Activated CD8-positive, alpha-beta memory T cell treated with anti-CD3 and anti-CD28 coated beads, Interleukin-2, amount 10 ng/mL, durations not matched to agents 7 days and 5 days (primary cell): ENCODE measurements around the gene TM6SF1. TPM values are rescaled to one million over a fixed set of nuclear protein-coding genes. Genes with fewer than 3 reads are reported as not detected.
A peak's percentile ranks its signal among the peaks of the same experiment; 100 is the strongest.
"Not testable (repeated sequence)": the region's sequence is repeated elsewhere in the genome, so short reads cannot be mapped to it uniquely, and the experiment has no call there.

Source experiments
- ATAC-seq: fragments of 150-1000 bp; cut with Tn5 transposase; one replicate; pipeline ENCODE4 v1.10.0; 2021; ENCODE audit warnings: moderate library complexity
- CTCF ChIA-PET: fragments of 350-600 bp; sonication (Branson Sonifier 250); formaldehyde crosslinking; loops from one replicate; lab custom pipeline; 2021; ENCODE audit warnings: antibody characterized with exemption; lab: Charles Lee
- DNase-seq: peaks from one replicate; pipeline ENCODE4 v3.0.0-alpha.2; 2020
- H3K27ac Mint-ChIP-seq: one replicate; pipeline ENCODE4 v1.8.0; 2021; ENCODE audit warnings: mild to moderate bottlenecking, mixed read lengths
- H3K27me3 Mint-ChIP-seq: one replicate; pipeline ENCODE4 v1.8.0; 2021; ENCODE audit warnings: mixed read lengths
- H3K36me3 Mint-ChIP-seq: one replicate; pipeline ENCODE4 v1.8.0; 2021; ENCODE audit warnings: mild to moderate bottlenecking, mixed read lengths
- H3K4me1 Mint-ChIP-seq: one replicate; pipeline ENCODE4 v1.8.0; 2021; ENCODE audit warnings: mixed read lengths
- H3K4me3 Mint-ChIP-seq: one replicate; pipeline ENCODE4 v1.8.0; 2021; ENCODE audit warnings: mild to moderate bottlenecking, moderate library complexity, mixed read lengths
- H3K9me3 Mint-ChIP-seq: one replicate; pipeline ENCODE4 v1.8.0; 2022; ENCODE audit warnings: low read depth, mixed read lengths
- total RNA-seq, 2 experiments: library from RNA; stranded (reverse); gene quantifications; one replicate each; pipeline ENCODE4 v1.2.3, GENCODE V29; 2021

The TM6SF1 gene
- total RNA-seq, 2 experiments from 2014 or later, result 13.3 to 22.4 TPM

GRCh38 chr15:83113881-83114674 lies 6.6 kb downstream of the TM6SF1 start:
- ATAC-seq, result no peak
- DNase-seq, result no peak
- CTCF ChIA-PET, result no interaction called here
- peaks cover 3% of the 10 kb centered on the region for H3K9me3 Mint-ChIP-seq
- H3K4me3 Mint-ChIP-seq, result no peak overlapping the region
- peaks cover 28% of the 10 kb centered on the region for H3K36me3 Mint-ChIP-seq
- H3K4me1 Mint-ChIP-seq, result peaks cover 30% of the 10 kb centered on the region
- H3K27ac Mint-ChIP-seq, result no peak overlapping the region
- H3K27me3 Mint-ChIP-seq, result peaks cover 3% of the 10 kb centered on the region

- CTCF ChIA-PET, result no interaction called here
- no peaks in the 10 kb centered on the region for H3K27me3 Mint-ChIP-seq
- no peak overlapping the region for H3K4me3 Mint-ChIP-seq
- H3K4me1 Mint-ChIP-seq, result peaks cover 23% of the 10 kb centered on the region
- ATAC-seq, result no peak
- peaks cover 26% of the 10 kb centered on the region for H3K36me3 Mint-ChIP-seq
- no peak for DNase-seq
- peaks cover 3% of the 10 kb centered on the region for H3K9me3 Mint-ChIP-seq
- H3K27ac Mint-ChIP-seq, result no peak overlapping the region
Measured at GRCh38 chr15:83114856-83115255, 7.4 kb downstream of the TM6SF1 start.

DNA sequence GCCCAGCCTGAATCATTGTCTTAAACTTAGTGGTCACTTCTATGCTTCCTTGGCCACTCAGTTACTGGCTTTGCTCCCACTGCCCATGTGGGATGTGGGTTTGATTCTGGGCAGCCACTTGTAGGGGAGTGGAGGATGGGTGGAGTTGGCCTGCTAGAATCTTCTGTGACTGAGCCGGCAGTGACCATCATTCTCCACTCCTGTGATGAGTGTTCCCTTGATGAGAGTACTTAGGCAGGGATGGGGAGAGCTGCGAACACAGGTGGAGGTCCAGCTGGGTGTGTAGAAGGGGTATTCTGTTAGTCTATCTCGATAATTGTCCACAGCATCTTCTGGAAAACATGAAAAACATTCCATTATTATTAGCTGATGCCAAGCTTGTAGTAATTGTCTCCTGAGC lies 8.0 kb downstream of the TM6SF1 start:
- Mint-ChIP-seq H3K4me1 (peaks cover 20% of the 10 kb centered on the region), H3K27me3 (no peaks in the 10 kb centered on the region), H3K36me3 (peaks cover 26% of the 10 kb centered on the region), H3K9me3 (peaks cover 3% of the 10 kb centered on the region), H3K27ac (no peak overlapping the region), H3K4me3 (no peak overlapping the region)
- no peak for ATAC-seq
- DNase-seq, result no peak
- CTCF ChIA-PET, result interaction anchor here (3.2 kb wide), 1 partner anchor 8 kb away, joined by 8 read pairs; the partner anchor contains the start of gene TM6SF1

- peak; percentile 45 for ATAC-seq
- no peak for DNase-seq
- peaks cover 25% of the 10 kb centered on the region for H3K36me3 Mint-ChIP-seq
- H3K27ac Mint-ChIP-seq, result no peak overlapping the region
- H3K27me3 Mint-ChIP-seq, result no peaks in the 10 kb centered on the region
- CTCF ChIA-PET, result interaction anchor here (3.2 kb wide), 1 partner anchor 8 kb away, joined by 8 read pairs; the partner anchor contains the start of gene TM6SF1
- peaks cover 18% of the 10 kb centered on the region for H3K4me1 Mint-ChIP-seq
- peaks cover 3% of the 10 kb centered on the region for H3K9me3 Mint-ChIP-seq
- H3K4me3 Mint-ChIP-seq, result no peak overlapping the region
Measured at GRCh38 chr15:83115831-83116565, 8.6 kb downstream of the TM6SF1 start.

- peaks cover 7% of the 10 kb centered on the region for H3K4me1 Mint-ChIP-seq
- no peak for DNase-seq
- no peaks in the 10 kb centered on the region for H3K9me3 Mint-ChIP-seq
- no peak overlapping the region for H3K27ac Mint-ChIP-seq
- H3K4me3 Mint-ChIP-seq, result no peak overlapping the region
- CTCF ChIA-PET, result interaction anchor here (3.2 kb wide), 1 partner anchor 11 kb away, joined by 8 read pairs; the partner anchor contains the start of gene TM6SF1
- no peaks in the 10 kb centered on the region for H3K27me3 Mint-ChIP-seq
- no peak for ATAC-seq
- peaks cover 20% of the 10 kb centered on the region for H3K36me3 Mint-ChIP-seq
Measured at GRCh38 chr15:83118291-83118827, 10.9 kb downstream of the TM6SF1 start.

DNA sequence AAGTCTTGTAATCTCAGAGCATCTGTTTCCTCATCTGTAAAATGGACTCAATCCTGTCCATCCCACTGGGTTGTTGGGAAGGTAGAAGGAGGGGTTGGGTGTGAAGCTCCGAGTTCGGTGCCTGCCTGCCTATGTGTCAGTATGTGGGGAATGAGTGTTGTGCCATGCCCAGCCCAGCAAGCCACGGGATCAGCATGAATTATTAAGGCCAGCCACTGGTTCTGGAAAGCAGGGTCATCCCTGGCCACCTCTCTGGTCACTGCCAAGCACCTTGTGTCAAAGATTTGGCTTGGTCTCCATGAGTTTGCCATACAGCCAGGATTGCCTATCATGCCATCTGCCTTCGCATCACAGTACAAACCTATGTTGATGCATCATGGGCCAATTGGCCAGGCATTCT lies 11.5 kb downstream of the TM6SF1 start:
- Mint-ChIP-seq H3K27ac (no peak overlapping the region), H3K4me3 (no peak overlapping the region), H3K27me3 (no peaks in the 10 kb centered on the region), H3K36me3 (peaks cover 20% of the 10 kb centered on the region), H3K4me1 (peaks cover 7% of the 10 kb centered on the region), H3K9me3 (no peaks in the 10 kb centered on the region)
- no peak for DNase-seq
- ATAC-seq, result no peak
- CTCF ChIA-PET, result no interaction called here

DNA sequence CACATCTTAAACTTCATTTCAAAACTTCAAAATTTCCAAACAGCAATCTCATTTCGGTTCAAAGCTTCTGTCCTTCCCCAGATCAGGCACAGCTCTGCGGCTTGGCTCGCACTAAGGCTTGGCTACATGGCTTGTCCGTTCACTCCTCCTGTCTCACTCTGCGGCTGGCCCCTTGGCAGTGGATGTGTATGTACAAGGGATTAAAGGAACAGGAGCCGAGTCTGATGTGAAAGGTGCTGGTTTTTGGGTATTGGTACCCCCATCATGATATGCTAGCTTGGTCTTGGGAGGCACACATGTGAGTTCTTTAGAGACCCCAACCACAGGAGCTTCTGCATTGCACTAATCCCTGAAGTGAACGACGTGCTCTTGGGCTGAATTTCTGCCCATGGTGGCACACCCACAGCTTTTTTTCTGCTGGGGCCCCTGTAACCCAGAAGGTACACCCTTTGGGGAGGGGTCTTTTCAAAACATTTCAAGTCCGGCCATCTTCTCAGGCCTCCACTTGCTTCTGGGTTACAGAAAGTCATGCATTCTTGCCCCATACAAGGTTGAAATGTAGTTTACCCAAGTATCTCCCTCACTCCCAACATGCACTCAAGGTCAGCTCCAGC lies 12.6 kb downstream of the TM6SF1 start:
- ATAC-seq (no peak), DNase-seq (no peak)
- CTCF ChIA-PET, result no interaction called here
- Mint-ChIP-seq H3K36me3 (peaks cover 16% of the 10 kb centered on the region), H3K27ac (no peak overlapping the region), H3K9me3 (no peaks in the 10 kb centered on the region), H3K4me1 (peaks cover 7% of the 10 kb centered on the region), H3K27me3 (no peaks in the 10 kb centered on the region), H3K4me3 (no peak overlapping the region)

DNA sequence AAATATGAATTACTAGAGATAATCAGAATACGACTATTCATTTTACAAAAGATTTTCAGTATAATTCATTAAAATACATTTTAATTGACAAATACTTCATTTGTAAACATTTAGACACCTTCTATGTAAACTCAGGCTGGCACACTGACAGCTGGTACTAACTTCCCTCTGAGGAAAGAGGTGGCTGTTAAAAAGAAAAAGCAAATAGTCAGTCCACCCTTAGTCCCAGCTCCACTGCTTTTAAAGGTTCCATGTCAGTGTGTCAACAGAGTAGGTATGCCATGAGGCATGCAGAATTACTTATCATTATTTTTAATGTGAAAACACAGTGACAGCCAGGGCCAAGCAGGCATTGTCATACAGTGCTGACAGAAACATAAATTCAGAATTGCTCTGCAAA lies 16.1 kb downstream of the TM6SF1 start:
- peaks cover 20% of the 10 kb centered on the region for H3K36me3 Mint-ChIP-seq
- no peak for ATAC-seq
- DNase-seq, result no peak

GRCh38 chr15:83127547-83128150 lies 20.2 kb downstream of the TM6SF1 start:
- no peak overlapping the region for H3K27ac Mint-ChIP-seq
- H3K4me3 Mint-ChIP-seq, result no peak overlapping the region
- no peak for ATAC-seq
- no peaks in the 10 kb centered on the region for H3K27me3 Mint-ChIP-seq
- peaks cover 2% of the 10 kb centered on the region for H3K4me1 Mint-ChIP-seq
- CTCF ChIA-PET, result no interaction called here
- peaks cover 18% of the 10 kb centered on the region for H3K36me3 Mint-ChIP-seq
- DNase-seq, result no peak
- H3K9me3 Mint-ChIP-seq, result no peaks in the 10 kb centered on the region

More for the DNA sequence above, 16.1 kb downstream of the TM6SF1 start:
- H3K27me3 Mint-ChIP-seq, result no peaks in the 10 kb centered on the region
- CTCF ChIA-PET, result no interaction called here
- no peak overlapping the region for H3K4me3 Mint-ChIP-seq
- no peaks in the 10 kb centered on the region for H3K9me3 Mint-ChIP-seq
- no peak overlapping the region for H3K27ac Mint-ChIP-seq
- peaks cover 2% of the 10 kb centered on the region for H3K4me1 Mint-ChIP-seq

DNA sequence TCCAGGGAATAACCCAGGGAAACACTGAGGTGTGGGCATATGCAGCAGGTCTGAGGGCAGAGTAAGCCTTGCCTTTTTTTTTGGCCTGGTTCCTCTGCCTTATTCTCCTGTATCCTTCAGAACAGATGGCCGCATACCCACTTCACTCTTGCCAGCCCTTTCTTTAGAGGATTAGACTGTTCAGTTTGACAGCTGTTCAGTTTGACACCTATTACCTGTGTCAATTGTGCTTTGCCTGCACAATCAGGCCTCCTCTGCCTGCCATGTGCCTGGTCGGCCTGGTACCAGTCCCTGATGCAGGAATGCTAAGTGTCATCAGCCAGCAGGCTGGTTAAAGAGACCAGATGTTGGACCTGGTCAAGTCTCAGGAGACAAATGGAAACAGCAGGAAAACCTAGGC lies 22.3 kb downstream of the TM6SF1 start:
- CTCF ChIA-PET, result no interaction called here
- no peak for ATAC-seq
- H3K9me3 Mint-ChIP-seq, result no peaks in the 10 kb centered on the region

GRCh38 chr15:83132861-83133523 lies 25.5 kb downstream of the TM6SF1 start:
- CTCF ChIA-PET, result no interaction called here
- no peaks in the 10 kb centered on the region for H3K9me3 Mint-ChIP-seq
- no peak for DNase-seq
- H3K4me1 Mint-ChIP-seq, result no peaks in the 10 kb centered on the region
- no peak overlapping the region for H3K27ac Mint-ChIP-seq
- ATAC-seq, result no peak
- no peaks in the 10 kb centered on the region for H3K27me3 Mint-ChIP-seq
- H3K4me3 Mint-ChIP-seq, result no peak overlapping the region
- peaks cover 9% of the 10 kb centered on the region for H3K36me3 Mint-ChIP-seq

More for the DNA sequence above, 22.3 kb downstream of the TM6SF1 start:
- Mint-ChIP-seq H3K27ac (no peak overlapping the region), H3K36me3 (peaks cover 19% of the 10 kb centered on the region), H3K27me3 (no peaks in the 10 kb centered on the region), H3K4me1 (peaks cover 2% of the 10 kb centered on the region), H3K4me3 (no peak overlapping the region)
- no peak for DNase-seq

DNA sequence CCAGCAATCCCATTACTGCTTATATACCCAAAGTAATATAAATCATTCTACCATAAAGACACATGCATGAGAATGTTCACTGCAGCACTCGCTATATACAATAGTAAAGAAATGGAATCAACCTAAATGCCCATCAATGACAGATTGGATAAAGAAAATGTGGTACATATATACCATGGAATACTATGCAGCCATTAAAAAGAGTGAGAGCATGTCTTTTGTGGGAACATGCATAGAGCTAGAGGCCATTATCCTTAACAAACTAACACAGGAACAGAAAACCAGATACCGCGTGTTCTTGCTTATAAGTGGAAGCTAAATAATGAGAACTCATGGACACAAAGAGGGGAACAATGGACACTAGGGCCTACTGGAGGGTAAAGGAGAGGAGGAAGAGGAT lies 34.7 kb downstream of the TM6SF1 start:
- H3K4me3 Mint-ChIP-seq, DNase-seq, ATAC-seq, H3K27ac Mint-ChIP-seq, H3K4me1 Mint-ChIP-seq, H3K9me3 Mint-ChIP-seq: not testable (repeated sequence)
- Mint-ChIP-seq H3K36me3 (peaks cover 11% of the 10 kb centered on the region), H3K27me3 (peaks cover 16% of the 10 kb centered on the region)
- CTCF ChIA-PET, result interaction anchor here (0.6 kb wide), 1 partner anchor 116 kb away, joined by 3 read pairs; no protein-coding TSS in a partner anchor
